ENCODE results near the gene HS1BP3.

GRCh38 chr2:20672201-20672951, 21.5 kb upstream of the HS1BP3 start:
- TF ChIP-seq CTCF (IDR thresholded peaks at IDR 0.05) (no peak), RCOR1 (IDR thresholded peaks at IDR 0.05; ENCODE audit: low read depth, low read length) (no peak), USF2 (IDR thresholded peaks at IDR 0.05) (no peak), RFX5 (IDR thresholded peaks at IDR 0.05) (no peak), CHD2 (IDR thresholded peaks at IDR 0.05; ENCODE audit: low read length, partially characterized antibody) (no peak), MAFK (IDR thresholded peaks at IDR 0.05; ENCODE audit: partially characterized antibody) (no peak), POLR2AphosphoS2 (conservative IDR thresholded peaks at IDR 0.05; ENCODE audit: low read length) (no peak), EP300 (IDR thresholded peaks at IDR 0.05) (no peak), ZFP36 (IDR thresholded peaks at IDR 0.05; ENCODE audit: borderline replicate concordance, partially characterized antibody) (no peak), MAZ (IDR thresholded peaks at IDR 0.05; ENCODE audit: borderline replicate concordance, low read depth, low read length) (no peak), SREBF2 (IDR thresholded peaks at IDR 0.05) (no peak), MYC (IDR thresholded peaks at IDR 0.05; ENCODE audit: borderline replicate concordance, low read length) (no peak)
- TF ChIP-seq, protein P1, sequence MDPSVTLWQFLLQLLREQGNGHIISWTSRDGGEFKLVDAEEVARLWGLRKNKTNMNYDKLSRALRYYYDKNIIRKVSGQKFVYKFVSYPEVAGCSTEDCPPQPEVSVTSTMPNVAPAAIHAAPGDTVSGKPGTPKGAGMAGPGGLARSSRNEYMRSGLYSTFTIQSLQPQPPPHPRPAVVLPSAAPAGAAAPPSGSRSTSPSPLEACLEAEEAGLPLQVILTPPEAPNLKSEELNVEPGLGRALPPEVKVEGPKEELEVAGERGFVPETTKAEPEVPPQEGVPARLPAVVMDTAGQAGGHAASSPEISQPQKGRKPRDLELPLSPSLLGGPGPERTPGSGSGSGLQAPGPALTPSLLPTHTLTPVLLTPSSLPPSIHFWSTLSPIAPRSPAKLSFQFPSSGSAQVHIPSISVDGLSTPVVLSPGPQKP (IDR thresholded peaks at IDR 0.05; ENCODE audit: low read depth, low read length): no peak

Measured in A549 (cell line).